SK-N-SH treated with all-trans-retinoic acid at 6 μM for 48 hours (cell line): ENCODE measurements around the gene ZBTB33.

Source experiments
- ARNTL ChIP-seq: fragments of 450-650 bp; formaldehyde crosslinking; IDR thresholded peaks from 2 replicates; pipeline ENCODE4 v1.5.0; 2020; ENCODE audit warnings: low read depth, mild to moderate bottlenecking, moderate library complexity, borderline replicate concordance
- CSDC2 ChIP-seq: fragments of 250-450 bp; sonication (Bioruptor Pico); IDR thresholded peaks from 2 replicates; pipeline ENCODE4 v1.5.0; 2020; ENCODE audit warnings: mild to moderate bottlenecking, moderate library complexity
- OSR1 ChIP-seq: fragments of 250-450 bp; sonication (Bioruptor Pico); IDR thresholded peaks from 2 replicates; pipeline ENCODE4 v1.8.0; 2022; ENCODE audit warnings: moderate library complexity, mild to moderate bottlenecking, inconsistent platforms
- RARB ChIP-seq: fragments of 250-450 bp; sonication (Bioruptor Pico); IDR thresholded peaks from 2 replicates; pipeline ENCODE4 v1.8.0; 2021; ENCODE audit warnings: mild to moderate bottlenecking, moderate library complexity
- TCF4 ChIP-seq: fragments of 250-450 bp; sonication (Bioruptor Pico); IDR thresholded peaks from 2 replicates; pipeline ENCODE4 v1.8.0; 2021; ENCODE audit warnings: mild to moderate bottlenecking, moderate library complexity, borderline replicate concordance
- ZFP30 ChIP-seq: fragments of 450-650 bp; formaldehyde crosslinking; IDR thresholded peaks from 2 replicates; pipeline ENCODE4 v1.5.0; 2022; ENCODE audit warnings: mild to moderate bottlenecking, moderate library complexity
- ZNF8 ChIP-seq: fragments of 450-650 bp; formaldehyde crosslinking; IDR thresholded peaks from 2 replicates; pipeline ENCODE4 v1.5.0; 2020; ENCODE audit warnings: mild to moderate bottlenecking, moderate library complexity
- TF ChIP-seq, protein P1 (sequence below): fragments of 250-450 bp; sonication (Bioruptor Pico); IDR thresholded peaks from 2 replicates; pipeline ENCODE4 v1.8.0; 2020; ENCODE audit warnings: mild to moderate bottlenecking, moderate library complexity, borderline replicate concordance
- TF ChIP-seq, protein P2 (sequence below): fragments of 250-450 bp; sonication (Bioruptor Pico); IDR thresholded peaks from 2 replicates; pipeline ENCODE4 v1.5.1; 2020; ENCODE audit warnings: low read depth, mild to moderate bottlenecking, moderate library complexity
- TF ChIP-seq, protein P3 (sequence below): fragments of 250-450 bp; sonication (Bioruptor Pico); IDR thresholded peaks from 2 replicates; pipeline ENCODE4 v1.5.0; 2020; ENCODE audit warnings: mild to moderate bottlenecking, moderate library complexity
- TF ChIP-seq, protein P4 (sequence below): fragments of 250-450 bp; sonication (Bioruptor Pico); IDR thresholded peaks from 2 replicates; pipeline ENCODE4 v1.8.0; 2021; ENCODE audit warnings: low read depth, mild to moderate bottlenecking, moderate library complexity, borderline replicate concordance

DNA sequence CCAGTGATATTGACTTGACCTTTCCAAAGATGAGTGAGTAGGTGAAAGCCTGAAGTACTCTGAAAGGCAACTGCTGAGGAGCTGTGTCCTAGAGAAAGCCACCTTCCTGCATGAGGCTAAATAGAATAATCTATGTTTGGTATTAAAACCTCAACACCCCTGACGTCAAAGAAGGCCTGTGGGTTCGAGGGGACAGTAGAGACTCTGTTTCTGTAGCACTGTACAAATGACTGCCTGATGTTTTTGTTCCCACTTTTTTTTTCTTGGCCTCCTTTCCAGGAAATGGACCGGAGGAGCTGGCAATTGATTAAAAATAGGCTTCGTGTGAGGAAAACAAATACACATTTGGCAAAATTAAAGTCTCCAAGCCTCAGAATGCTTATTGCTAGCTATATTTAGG is 31.1 kb downstream of the ZBTB33 start:
- TF ChIP-seq OSR1 (CRISPR knock-in tag) = no peak
- TF ChIP-seq, protein P1, sequence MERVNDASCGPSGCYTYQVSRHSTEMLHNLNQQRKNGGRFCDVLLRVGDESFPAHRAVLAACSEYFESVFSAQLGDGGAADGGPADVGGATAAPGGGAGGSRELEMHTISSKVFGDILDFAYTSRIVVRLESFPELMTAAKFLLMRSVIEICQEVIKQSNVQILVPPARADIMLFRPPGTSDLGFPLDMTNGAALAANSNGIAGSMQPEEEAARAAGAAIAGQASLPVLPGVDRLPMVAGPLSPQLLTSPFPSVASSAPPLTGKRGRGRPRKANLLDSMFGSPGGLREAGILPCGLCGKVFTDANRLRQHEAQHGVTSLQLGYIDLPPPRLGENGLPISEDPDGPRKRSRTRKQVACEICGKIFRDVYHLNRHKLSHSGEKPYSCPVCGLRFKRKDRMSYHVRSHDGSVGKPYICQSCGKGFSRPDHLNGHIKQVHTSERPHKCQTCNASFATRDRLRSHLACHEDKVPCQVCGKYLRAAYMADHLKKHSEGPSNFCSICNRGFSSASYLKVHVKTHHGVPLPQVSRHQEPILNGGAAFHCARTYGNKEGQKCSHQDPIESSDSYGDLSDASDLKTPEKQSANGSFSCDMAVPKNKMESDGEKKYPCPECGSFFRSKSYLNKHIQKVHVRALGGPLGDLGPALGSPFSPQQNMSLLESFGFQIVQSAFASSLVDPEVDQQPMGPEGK (CRISPR knock-in tag) = no peak
- no peak for TF ChIP-seq RARB (CRISPR knock-in tag)
- TF ChIP-seq ZNF8 (CRISPR knock-in tag) = no peak
- TF ChIP-seq, protein P2, sequence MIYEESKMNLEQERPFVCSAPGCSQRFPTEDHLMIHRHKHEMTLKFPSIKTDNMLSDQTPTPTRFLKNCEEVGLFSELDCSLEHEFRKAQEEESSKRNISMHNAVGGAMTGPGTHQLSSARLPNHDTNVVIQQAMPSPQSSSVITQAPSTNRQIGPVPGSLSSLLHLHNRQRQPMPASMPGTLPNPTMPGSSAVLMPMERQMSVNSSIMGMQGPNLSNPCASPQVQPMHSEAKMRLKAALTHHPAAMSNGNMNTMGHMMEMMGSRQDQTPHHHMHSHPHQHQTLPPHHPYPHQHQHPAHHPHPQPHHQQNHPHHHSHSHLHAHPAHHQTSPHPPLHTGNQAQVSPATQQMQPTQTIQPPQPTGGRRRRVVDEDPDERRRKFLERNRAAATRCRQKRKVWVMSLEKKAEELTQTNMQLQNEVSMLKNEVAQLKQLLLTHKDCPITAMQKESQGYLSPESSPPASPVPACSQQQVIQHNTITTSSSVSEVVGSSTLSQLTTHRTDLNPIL (CRISPR knock-in tag) = no peak
- TF ChIP-seq ARNTL (CRISPR knock-in tag) = no peak
- TF ChIP-seq CSDC2 (CRISPR knock-in tag) = no peak
- no peak for TF ChIP-seq ZFP30 (CRISPR knock-in tag)
- TF ChIP-seq TCF4 = no peak
- TF ChIP-seq, protein P3, sequence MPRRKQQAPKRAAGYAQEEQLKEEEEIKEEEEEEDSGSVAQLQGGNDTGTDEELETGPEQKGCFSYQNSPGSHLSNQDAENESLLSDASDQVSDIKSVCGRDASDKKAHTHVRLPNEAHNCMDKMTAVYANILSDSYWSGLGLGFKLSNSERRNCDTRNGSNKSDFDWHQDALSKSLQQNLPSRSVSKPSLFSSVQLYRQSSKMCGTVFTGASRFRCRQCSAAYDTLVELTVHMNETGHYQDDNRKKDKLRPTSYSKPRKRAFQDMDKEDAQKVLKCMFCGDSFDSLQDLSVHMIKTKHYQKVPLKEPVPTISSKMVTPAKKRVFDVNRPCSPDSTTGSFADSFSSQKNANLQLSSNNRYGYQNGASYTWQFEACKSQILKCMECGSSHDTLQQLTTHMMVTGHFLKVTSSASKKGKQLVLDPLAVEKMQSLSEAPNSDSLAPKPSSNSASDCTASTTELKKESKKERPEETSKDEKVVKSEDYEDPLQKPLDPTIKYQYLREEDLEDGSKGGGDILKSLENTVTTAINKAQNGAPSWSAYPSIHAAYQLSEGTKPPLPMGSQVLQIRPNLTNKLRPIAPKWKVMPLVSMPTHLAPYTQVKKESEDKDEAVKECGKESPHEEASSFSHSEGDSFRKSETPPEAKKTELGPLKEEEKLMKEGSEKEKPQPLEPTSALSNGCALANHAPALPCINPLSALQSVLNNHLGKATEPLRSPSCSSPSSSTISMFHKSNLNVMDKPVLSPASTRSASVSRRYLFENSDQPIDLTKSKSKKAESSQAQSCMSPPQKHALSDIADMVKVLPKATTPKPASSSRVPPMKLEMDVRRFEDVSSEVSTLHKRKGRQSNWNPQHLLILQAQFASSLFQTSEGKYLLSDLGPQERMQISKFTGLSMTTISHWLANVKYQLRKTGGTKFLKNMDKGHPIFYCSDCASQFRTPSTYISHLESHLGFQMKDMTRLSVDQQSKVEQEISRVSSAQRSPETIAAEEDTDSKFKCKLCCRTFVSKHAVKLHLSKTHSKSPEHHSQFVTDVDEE (CRISPR knock-in tag) = no peak
- TF ChIP-seq, protein P4, sequence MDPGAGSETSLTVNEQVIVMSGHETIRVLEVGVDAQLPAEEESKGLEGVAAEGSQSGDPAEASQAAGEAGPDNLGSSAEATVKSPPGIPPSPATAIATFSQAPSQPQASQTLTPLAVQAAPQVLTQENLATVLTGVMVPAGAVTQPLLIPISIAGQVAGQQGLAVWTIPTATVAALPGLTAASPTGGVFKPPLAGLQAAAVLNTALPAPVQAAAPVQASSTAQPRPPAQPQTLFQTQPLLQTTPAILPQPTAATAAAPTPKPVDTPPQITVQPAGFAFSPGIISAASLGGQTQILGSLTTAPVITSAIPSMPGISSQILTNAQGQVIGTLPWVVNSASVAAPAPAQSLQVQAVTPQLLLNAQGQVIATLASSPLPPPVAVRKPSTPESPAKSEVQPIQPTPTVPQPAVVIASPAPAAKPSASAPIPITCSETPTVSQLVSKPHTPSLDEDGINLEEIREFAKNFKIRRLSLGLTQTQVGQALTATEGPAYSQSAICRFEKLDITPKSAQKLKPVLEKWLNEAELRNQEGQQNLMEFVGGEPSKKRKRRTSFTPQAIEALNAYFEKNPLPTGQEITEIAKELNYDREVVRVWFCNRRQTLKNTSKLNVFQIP (CRISPR knock-in tag) = no peak
